ENCODE results near the gene POF1B.

DNA sequence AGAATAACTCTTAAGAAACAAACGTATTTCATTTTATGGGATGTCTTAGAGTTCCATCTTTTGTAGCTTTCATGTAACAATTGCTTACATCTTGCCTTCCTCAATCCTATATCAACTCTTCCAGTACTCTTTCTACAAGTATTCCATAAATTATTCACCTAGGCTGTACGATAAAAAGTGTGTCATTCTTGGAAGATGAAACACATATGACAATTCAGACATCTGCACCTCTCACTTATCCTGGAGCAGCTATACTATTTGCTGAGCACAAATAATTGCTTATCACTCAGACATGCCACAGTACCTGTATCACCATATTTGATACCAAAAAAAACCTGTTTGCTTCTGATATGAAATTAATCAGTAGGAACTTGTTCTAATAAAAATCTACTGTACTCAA, 1.0 kb downstream of the POF1B start:
- TF ChIP-seq, protein P1, sequence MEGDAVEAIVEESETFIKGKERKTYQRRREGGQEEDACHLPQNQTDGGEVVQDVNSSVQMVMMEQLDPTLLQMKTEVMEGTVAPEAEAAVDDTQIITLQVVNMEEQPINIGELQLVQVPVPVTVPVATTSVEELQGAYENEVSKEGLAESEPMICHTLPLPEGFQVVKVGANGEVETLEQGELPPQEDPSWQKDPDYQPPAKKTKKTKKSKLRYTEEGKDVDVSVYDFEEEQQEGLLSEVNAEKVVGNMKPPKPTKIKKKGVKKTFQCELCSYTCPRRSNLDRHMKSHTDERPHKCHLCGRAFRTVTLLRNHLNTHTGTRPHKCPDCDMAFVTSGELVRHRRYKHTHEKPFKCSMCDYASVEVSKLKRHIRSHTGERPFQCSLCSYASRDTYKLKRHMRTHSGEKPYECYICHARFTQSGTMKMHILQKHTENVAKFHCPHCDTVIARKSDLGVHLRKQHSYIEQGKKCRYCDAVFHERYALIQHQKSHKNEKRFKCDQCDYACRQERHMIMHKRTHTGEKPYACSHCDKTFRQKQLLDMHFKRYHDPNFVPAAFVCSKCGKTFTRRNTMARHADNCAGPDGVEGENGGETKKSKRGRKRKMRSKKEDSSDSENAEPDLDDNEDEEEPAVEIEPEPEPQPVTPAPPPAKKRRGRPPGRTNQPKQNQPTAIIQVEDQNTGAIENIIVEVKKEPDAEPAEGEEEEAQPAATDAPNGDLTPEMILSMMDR (optimal IDR thresholded peaks at IDR 0.05 in 1 of 3, IDR thresholded peaks at IDR 0.05 in 1 of 3, conservative IDR thresholded peaks at IDR 0.05 in 1 of 3; ENCODE audit: extremely low read depth in 1 of 3, insufficient read depth in 2 of 3, low read length in 3 of 3) = no peak
- no peak for TF ChIP-seq EZH2 (IDR thresholded peaks at IDR 0.05; ENCODE audit: low read length)

Data from keratinocyte (primary cell).